Bone marrow (tissue), 2 donors: ENCODE results near the gene SDK2.

ENCODE experiments used
- DNase-seq, 2 donors: peaks; one replicate each; lab custom pipeline; 2025; lab: John Stamatoyannopoulos, UW

Gene SDK2

GRCh38 chr17:73363442-73364154 is 280.6 kb downstream of the SDK2 start:
- DNase-seq: no peak

GRCh38 chr17:73362697-73363096 is 281.5 kb downstream of the SDK2 start:
- no peak for DNase-seq

GRCh38 chr17:73360961-73361761 is 283.1 kb downstream of the SDK2 start:
- no peak for DNase-seq

GRCh38 chr17:73359987-73360410 is 284.2 kb downstream of the SDK2 start:
- DNase-seq: no peak

- DNase-seq: no peak
Observed at GRCh38 chr17:73359352-73359751, 284.9 kb downstream of the SDK2 start.

GRCh38 chr17:73358668-73359067 is 285.6 kb downstream of the SDK2 start:
- DNase-seq: no peak

GRCh38 chr17:73357981-73358380 is 286.3 kb downstream of the SDK2 start:
- no peak for DNase-seq

GRCh38 chr17:73357318-73357717 is 286.9 kb downstream of the SDK2 start:
- DNase-seq: no peak

- no peak for DNase-seq
Observed at GRCh38 chr17:73356561-73357170, 287.6 kb downstream of the SDK2 start.

GRCh38 chr17:73354423-73355284 is 289.6 kb downstream of the SDK2 start:
- DNase-seq: no peak

GRCh38 chr17:73352261-73352660 is 292.0 kb downstream of the SDK2 start:
- no peak for DNase-seq

- no peak for DNase-seq
Observed at GRCh38 chr17:73351764-73352163, 292.5 kb downstream of the SDK2 start.

- DNase-seq: no peak
Observed at GRCh38 chr17:73350864-73351263, 293.4 kb downstream of the SDK2 start.

GRCh38 chr17:73349647-73350046 is 294.6 kb downstream of the SDK2 start:
- no peak for DNase-seq

- no peak for DNase-seq
Observed at GRCh38 chr17:73349138-73349537, 295.1 kb downstream of the SDK2 start.

- DNase-seq: no peak
Observed at GRCh38 chr17:73348829-73349095, 295.5 kb downstream of the SDK2 start.

- no peak for DNase-seq
Observed at GRCh38 chr17:73348018-73348828, 296.0 kb downstream of the SDK2 start.

GRCh38 chr17:73347351-73347750 is 296.9 kb downstream of the SDK2 start:
- no peak for DNase-seq

GRCh38 chr17:73346501-73347162 is 297.6 kb downstream of the SDK2 start:
- no peak for DNase-seq

- no peak for DNase-seq
Observed at GRCh38 chr17:73343739-73344454, 300.3 kb downstream of the SDK2 start.
